GM18858 (cell line): ENCODE data around the gene LRRC47.

Experiments
- ATAC-seq: cut with Tn5 transposase; IDR thresholded peaks from one replicate; pipeline ENCODE4 v1.9.1; 2021; ENCODE audit not compliant: unreplicated experiment

LRRC47 gene

DNA sequence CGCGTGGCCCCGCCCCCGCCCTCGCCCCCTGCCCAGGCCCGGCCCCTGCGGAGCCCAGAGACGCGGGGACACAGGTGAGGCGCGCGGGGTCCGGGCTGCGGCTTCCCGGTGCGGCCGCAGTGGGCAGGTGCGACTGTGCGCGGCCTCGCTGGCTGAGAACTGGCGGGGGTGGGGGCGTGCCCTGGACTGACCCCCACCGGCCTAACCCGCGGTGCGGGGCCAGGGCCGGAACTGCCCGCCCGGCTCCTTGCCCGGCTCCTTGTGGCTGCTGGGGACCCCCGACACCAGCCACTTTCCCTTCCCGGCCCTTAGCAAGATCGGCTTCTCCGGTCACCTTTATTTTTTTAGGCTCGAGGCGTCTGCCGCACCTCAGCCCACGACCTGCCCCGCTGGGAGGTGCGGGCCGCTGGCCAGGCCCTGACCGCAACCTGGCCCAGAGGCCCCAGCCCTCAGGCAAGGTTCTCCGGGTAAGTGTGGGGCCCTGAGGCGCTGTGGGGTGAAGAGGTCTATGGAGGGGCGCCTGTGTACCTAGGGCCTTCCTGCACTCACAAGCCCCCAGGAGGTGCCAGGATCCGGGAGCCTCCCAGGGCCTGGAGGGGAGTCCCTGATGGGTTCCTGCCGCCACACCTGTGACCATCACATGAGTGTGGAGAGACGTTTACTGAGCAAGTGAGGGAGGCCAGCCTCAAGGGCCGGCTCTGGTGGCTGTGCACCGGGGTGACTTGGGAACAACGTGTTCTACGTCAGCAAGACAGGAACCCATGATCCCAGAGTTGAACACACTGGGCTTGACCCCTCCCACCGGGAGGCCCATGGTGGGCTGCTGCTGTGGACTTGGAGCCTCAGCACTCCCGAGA, 23.4 kb downstream of the LRRC47 start, which contains the start of gene SMIM1:
Gene SMIM1, plus strand, starts transcription at position 35 of the 857 bp plus-strand sequence. CDS start 2,625 bp downstream, outside the sequence.
- no peak for ATAC-seq

DNA sequence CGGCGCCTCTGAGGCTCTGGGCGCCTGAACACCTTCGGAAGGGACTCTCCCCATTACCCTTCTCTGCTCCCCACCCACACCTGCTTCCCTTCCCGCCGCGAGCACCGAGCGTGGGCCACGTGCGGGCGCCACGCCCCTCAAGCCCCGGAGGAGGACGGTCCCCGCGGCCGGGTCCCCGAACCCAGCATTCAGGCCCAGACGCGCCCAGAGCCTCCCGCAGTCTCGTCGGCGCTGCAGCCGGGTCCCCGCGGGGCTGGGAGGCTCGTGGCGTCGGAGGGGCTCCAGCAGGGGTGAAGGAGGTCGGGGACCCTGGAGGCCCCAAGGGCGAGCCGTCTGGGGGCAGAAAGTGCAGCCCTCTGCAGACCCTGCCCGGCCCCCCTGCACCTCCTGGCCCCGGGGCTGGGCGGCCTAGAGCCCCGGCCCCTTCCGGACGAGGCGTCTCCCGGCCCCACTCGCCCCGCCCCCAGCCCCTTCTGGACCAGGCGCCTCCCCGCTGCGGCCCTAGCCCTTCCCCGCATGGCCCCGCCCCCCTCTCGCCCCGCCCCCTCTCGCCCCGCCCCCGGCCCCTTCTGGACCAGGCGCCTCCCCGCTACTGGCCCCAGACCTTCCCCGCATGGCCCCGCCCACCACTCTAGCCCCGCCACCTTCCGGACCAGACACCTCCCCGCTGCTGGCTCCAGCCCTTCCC, 24.1 kb downstream of the LRRC47 start:
- no peak for ATAC-seq

DNA sequence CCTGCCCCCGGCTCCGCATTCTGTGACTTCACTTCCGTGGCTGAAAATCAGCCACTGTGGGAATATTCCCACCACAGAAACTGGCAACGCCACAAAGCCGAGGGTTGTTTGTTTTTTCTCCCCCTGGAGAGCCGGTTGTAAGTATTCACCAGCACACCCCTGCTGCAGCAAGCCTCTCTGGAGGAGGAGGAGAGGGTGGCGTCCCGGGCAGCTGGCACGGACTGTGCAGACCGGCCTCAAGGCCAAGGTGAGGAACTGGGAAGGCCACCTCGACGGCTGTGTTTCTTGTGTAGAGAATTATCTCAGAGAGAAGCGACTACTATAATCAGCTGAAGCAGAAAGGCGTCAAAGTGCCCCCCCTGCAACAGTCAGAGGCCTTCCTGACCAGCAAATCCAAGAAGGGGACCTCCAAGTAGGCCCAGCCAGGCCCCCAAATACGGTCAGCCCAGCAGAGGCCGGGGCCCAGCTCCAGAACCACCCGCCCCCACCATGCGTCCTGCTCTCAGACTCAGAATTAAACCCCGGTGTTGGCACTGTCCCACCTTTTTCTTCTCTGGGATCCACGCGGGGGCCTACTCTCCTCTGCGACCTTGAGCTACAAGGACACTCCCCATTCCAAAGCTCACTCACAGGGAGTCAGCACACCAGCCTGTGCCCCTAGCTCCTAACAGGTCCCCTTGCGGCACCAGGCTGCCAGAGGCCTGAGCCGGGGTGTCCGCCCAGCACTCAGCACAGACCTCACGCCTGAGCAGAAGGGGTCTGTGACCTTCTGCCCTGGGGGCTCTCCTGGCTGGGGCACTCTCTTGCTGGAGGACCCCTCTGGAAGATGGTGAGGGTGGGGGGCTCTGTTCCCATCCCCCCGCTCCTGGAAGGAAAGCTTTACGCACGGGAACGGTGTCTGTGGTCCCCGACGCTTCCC, 24.9 kb downstream of the LRRC47 start:
- ATAC-seq, result no peak

DNA sequence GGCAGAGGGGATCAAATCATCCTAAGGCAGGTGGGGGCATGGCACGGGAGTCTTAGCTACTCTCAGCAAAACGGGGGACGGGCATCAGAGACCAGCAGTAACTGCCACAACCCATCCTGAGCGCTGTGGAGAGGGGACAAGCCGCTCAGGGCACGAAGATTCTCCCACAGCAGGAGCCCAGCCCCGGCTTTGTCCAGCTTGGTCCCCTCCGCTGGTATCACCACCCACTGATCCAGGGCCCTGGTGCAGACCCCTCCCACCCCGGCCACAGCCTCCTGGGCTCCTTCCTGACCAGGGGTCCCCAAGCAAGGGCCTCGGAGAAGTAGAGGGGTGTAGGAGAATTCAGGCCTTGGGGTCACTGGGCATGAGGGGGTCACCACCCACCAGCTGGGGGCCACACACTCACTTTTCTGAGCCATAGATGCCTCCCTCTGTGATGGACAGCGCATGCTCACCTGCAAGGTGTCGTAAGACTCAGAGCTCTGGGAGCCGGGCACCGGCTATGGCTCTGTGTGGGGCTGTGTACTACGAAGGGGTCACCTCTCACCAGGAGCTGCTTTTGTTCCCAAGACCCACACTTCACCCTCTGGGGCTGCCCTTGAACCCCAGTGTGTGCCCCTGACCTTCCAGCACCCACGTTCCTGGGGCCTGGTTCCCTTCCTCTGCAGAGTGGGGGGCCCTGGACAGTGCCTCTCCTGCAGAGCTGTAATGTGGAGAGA, 26.1 kb downstream of the LRRC47 start:
- ATAC-seq, result no peak

DNA sequence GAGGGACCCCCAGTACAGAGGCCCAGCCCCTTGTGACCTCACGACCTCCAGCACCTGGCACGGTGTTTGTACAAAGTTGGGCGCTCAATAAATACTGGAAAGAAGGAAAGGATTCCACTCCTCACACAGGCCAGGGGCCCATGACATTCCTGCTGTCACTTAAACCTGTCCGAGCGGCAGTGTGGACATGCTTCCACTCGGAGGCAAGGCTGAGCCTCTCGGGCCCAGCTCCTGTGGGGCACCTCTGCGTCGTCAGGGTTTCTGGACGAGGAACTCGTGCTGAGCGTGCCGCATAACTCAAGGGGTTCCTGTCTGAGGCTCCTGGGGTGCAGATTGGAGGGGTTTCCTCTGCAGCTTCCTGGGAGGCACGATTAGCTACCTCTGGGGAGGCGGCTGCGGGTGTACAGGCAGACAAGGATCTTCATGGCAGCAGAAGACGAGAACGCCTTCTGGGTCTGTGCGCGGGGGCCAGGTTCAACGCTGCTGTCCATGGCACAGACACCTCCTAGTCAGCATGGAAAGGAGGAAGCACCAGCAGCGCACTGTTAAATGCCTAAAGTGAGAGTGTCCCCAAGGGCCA, 27.4 kb downstream of the LRRC47 start:
- ATAC-seq, result no peak

DNA sequence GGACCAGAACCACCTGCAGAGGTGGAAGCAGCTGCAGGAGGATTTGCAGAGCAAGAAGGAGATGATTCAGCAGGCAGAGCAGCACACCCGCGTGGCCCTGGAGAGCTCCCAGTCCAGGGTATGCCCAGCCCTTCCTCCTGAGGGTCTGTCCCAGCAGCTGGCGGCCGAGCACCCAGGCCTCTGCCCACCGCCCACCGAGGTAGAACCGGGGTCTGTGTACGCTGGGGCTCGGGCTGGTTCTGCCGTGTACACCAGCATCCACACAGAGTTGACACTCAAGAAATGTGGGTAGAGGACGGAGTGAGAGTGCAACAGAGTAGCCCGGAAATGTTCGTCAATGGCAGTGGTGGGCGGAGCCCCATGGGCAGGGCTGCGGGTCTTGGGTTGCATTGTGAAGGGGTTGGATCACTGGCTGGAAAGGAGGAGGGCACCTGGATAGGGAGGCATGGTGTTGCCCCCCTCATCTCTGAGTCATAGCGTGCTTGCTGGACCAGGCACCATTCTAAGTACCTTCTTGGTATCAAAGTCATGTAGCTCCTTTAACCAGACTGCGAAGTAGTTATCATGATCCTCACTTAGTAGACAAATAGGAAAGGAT, 28.9 kb downstream of the LRRC47 start:
- no peak for ATAC-seq

DNA sequence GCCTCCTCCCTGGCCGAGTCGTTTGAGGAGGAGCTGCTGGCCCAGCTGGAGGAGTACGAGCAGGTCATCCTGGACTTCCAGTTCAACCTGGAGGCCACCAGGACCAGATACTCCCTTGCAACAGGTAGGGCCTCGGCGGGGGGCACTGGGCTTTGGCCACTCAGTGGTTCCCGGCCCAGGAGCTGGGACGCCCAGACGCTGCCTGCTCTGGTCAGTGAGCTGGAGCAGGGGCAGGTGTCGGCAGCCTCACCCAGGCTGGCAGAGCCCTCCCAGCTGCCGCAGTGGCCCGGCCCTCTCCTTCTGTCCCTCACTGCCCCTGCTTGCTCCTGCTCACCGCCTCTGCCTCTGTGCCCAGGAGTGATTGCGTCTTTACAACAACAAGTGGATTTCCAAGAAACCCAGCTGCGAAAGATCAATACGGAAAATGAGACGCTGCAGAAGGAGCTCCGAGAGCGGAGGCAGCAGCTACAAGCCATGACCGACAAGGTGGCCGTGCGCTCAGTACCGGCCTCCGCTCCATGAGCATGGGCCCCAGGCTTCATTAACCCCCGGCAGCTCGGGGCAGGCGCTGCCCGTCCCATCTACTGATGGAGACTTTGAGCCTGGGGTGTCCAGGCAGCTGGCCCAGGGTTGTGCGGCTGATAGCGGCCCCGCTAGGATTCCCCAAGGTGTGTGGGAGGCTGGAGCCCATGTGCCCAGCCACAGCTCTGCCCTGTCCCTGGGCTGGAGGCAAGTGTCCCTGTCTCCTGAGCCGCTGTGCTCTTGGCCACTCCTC, 32.8 kb downstream of the LRRC47 start:
- ATAC-seq, result no peak

DNA sequence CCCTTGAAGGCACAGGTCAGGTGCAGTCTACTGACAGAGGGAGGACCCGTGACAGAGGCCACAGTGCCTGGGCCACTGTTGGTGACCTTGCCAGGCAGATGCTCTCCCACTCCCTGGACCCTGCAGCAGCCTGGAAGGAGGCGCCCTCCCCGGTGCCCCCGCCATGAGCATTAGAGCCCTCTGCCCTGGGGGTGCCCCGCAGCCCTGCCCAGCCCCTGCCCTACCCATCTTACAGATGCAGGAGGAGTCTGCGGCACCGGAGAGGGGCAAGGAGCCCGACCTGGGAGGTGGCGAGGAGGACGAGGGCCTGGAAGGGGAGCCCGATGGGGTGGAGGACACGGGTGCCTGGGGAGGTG, 33.4 kb downstream of the LRRC47 start:
- ATAC-seq, result no peak

DNA sequence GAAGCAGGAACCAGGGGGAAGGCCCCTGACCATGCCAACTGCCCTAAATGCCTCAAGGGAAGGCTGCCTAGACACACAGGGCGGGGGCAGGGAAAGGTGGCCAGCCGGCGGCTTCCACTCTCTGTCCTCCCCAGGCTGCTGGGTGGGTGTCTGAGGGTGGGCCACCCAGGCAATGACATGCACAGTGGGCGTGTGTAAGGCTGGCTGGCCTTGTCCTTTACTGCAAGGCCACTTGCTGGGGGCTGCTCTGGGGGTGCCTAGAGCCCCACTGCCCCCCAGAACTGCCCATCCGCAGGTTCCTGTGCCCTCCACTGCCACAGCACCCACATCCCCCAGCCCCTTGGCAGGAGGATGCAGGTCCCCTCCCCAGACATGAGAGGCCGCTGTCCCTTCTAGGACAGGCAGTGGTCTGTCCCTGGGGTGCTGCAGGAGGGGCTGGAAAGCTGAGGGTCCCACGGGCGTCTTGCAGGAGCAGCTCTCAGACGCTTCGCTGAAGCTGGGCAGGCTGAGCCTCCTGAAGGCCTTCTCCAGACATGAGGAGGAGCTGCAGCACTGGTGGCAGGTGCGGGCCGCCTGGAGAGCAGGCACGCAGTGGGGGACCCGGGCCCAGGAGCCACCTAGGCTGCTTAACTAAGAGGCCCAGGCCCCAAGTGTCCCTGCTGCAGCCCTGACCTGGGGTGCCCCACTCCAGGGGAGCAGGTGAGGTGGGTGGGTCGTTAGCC, 34.0 kb downstream of the LRRC47 start:
- ATAC-seq, result no peak

DNA sequence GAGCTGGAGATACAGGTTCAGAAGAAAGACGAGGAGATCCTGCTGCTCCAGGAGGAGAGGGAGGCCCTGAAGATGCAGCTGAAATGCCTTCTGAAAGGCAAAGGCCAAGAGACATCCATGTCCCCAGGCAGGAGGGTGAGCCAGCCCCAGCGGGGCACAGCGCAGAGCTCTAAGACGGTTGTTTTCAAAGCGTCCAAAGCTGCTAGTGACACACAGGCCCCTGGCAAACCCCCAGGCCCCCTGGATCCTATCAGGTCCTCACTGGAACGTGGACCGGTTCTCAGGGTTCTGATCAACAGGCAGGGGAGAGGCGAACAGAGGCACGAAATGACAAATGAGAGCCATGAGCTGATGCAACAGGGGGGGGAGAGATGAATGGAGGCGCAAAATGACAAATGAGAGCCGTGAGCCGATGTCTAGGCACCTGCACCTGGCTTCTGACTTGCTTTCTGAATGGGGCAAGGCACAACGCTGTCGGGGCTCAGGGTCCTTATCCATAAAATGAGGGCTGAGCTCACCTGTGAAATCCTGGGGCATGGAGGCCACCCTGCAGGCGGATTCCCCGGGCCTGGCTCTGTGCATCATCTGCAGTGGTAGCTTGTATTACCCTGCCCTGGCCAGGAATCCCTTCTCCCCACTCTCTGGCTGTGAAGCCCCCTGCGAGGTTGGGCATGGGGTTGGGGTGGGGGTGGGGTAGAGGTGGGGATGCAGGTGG, 34.8 kb downstream of the LRRC47 start:
- no peak for ATAC-seq

DNA sequence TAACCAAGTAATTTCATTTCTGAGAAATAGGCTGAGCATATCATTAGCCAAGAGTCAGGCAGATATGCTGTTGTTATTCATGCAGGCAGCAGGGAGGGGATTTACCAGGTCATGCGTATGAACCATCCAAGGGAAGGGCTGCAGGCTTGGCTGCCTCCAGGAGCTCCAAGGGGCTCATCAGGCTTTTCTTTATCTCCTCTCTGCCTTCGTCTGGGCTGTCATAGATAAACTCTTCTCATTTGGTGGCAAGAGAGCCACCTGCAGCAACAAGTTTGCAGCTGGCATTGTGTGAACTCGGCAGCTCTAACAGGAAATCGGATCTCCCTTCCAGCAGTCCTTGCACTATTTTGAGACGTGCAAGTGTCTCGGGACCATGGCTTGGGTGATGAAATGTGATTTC, 36.5 kb downstream of the LRRC47 start:
- ATAC-seq, result no peak

DNA sequence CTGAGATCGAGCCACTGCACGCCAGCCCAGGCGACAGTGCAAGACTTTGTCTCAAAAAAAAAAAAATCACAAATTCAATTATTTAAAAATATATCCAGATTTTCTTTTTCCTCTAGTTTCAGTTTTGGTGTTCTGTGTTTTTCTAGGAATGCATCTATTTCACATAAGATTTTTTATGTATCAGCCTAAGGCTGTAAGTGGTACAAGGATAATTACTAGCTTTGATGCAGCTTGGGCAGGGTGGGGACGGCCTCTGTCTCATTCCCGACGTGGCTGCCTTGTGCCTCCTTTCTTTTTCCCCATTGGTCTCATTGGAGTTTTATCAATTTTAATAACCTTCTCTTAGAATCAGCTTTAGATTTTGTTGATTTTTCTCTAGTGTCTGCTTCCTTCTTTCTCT, 37.1 kb downstream of the LRRC47 start:
- ATAC-seq, result no peak

DNA sequence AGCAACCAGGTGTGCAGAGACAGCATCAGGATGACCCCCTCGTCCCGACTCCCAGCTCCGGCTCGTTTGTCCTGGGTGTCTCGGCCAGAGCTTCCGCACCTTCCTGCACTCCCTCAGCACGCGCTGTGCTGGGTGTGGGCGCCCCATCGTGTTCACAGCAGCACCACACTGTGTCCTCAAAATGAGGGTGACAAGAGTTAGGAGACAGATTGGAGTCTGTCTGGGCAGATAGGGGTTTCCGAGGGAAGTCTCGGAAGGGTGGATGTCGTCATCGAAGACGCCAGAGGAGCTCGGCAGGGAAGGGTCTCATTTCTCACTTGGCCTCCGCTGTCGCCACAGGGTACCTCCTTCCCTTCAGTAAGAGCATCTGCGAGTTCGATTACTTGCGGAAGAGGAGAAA, 39.9 kb downstream of the LRRC47 start:
- ATAC-seq, result no peak

DNA sequence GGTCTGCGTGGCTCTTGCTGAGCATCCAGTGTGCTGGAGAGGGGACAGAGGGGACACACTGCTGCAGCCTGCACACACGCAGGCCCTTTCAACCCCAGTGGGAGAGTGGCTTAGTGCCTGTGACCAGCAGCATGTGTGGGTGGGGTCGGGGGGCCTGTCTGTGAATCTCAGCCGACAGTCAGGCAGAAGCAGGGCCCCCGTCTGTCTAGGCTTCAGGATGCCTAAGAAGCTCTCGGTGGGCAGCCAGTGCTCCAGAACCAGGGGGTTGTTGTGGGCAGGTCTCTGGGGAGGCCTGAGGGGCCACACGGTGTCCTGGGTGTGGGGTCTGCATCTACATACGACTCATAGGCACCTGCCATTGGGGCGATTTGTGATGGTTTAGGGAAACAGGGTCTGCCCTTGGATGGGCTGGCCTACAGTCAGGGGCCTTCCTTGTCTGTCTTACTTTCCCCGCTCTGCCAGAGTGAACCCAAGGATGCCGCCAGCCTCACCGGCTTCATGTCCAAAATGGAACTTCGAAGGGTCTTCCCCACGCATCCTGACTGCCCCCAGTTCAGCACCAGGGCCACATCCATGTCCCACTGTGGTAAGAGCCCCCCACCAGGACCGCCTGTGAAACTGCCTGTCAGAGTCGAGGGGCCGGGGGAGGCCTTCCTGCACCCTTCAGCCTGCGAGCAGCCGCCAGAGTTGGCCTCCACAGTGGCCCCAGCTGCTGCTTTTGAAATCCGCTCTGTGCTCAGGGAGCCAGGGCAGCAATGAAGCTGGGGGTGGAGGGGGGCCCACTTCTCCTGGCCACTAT, 42.4 kb downstream of the LRRC47 start:
- ATAC-seq, result no peak

DNA sequence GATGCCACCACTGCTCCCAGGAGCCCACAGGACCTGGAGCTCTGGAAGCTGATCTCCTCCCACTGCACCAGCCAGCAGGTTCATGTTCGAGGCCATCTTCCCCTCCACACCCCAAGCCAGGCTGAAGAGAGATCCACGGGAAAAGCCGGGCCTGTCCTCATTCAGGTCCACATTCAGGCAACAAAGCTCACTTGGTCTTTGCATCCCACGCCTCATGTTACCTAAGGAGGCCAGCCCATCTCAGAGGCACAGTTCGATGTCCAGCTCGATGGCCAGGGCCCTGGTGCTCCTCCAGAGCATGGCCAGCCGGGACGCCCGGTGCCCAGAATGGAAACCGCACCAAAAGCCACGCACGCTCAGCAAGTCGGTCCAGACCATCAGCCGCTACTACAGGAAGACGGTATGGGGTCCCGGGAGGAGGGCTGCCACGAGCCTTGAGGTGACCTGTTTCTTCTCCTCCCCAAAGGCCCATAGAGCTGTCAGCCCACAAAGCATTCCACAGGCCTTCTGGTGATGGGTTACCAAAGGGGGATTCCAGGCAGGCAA, 43.8 kb downstream of the LRRC47 start, which contains the start of gene CCDC27:
Gene CCDC27, plus strand, starts transcription at position 51 of the 546 bp plus-strand sequence. Its CDS starts 32 bp downstream, at position 83.
- no peak for ATAC-seq

DNA sequence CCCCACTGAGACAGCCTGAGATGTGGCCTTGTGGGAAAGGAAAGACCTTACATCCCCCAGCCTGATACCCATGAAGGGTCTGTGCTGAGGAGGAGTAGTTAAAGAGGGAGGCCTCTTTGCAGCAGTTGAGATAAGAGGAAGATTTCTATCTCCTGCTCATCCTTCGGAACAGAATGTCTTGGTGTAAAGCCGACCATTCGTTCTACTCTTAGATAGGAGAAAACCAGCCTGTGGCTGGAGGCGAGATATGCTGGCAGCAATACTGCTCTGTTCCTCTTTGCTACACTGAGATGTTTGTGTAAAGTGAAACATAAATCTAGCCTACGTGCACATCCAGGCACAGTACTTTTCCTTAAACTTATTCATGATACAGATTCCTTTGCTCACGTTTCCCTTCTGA, 45.6 kb downstream of the LRRC47 start:
- ATAC-seq, result no peak

DNA sequence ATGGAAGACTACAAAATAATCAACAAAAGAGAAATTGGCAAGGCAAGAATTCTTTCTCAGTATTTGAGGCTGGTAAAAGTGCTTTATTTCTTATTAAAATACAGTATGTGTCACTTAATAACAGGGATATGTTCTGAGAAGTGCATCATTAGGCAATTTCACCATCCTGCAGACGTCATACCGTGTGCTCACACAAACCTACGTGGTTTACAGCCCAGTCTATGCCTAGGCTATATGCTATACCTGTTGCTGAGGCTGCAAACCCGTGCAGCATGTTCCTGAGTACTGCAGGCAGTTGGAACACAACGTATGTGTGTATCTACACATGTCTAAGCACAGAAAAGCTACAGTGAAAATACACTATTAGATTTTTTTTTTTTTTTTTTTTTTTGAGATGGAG, 46.8 kb downstream of the LRRC47 start:
- ATAC-seq, result no peak
